ENCODE data around the gene VPS13D. TPM values are rescaled to one million over a fixed set of nuclear protein-coding genes. Genes with fewer than 3 reads are reported as not detected.
A peak's percentile ranks its signal among the peaks of the same experiment; 100 is the strongest.

Gene VPS13D
- total and polyA plus RNA-seq, 2 experiments from 2014 or later = 9.7 to 35.7 TPM

DNA sequence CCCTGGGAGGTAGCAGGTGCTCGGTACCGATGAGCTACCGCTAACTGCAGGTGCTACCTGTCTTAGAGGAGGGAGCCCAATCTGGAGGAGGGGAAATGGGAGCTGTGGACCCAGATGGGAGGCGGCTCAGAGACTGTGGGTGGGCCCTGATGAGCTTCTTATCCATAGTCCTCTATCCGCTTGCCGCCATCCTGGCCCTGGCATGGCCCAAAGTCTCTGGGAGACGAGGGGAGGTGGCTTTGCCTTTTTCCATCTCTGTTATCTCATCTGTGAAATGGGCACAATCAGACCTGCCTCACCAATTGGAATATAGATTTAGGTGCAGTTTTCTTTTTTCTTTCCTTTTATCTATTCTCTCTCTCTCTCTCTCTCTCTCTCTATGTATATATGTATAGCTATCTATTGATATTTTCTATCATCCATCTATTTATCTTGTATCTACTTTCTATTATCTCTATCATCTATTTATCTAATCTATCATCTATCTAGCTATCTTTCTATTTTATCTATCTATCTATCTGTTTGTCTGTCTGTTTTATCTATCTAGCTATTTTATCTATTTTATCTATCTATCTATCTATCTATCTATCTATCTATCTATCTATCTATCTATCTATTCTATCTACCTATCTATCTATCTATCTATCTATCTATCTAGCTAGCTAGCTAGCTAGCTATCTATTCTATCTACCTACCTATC lies 46.6 kb upstream of the VPS13D start:
- peaks cover 20% of the 10 kb centered on the region for H3K4me1 ChIP-seq (ENCODE audit: low read depth)
- TF ChIP-seq, protein P1, sequence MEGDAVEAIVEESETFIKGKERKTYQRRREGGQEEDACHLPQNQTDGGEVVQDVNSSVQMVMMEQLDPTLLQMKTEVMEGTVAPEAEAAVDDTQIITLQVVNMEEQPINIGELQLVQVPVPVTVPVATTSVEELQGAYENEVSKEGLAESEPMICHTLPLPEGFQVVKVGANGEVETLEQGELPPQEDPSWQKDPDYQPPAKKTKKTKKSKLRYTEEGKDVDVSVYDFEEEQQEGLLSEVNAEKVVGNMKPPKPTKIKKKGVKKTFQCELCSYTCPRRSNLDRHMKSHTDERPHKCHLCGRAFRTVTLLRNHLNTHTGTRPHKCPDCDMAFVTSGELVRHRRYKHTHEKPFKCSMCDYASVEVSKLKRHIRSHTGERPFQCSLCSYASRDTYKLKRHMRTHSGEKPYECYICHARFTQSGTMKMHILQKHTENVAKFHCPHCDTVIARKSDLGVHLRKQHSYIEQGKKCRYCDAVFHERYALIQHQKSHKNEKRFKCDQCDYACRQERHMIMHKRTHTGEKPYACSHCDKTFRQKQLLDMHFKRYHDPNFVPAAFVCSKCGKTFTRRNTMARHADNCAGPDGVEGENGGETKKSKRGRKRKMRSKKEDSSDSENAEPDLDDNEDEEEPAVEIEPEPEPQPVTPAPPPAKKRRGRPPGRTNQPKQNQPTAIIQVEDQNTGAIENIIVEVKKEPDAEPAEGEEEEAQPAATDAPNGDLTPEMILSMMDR (IDR thresholded peaks at IDR 0.05; ENCODE audit: low read depth, low read length) = no peak
- no peak for DNase-seq (ENCODE audit: low read depth in 1 of 2, low spot score in 1 of 2)
- no peak overlapping the region for H3K27ac ChIP-seq
- H3K36me3 ChIP-seq = no peaks in the 10 kb centered on the region
- no peaks in the 10 kb centered on the region for H3K27me3 ChIP-seq
- H3K9me3 ChIP-seq (ENCODE audit: low read depth) = no peaks in the 10 kb centered on the region
- no peak overlapping the region for H3K4me3 ChIP-seq

DNA sequence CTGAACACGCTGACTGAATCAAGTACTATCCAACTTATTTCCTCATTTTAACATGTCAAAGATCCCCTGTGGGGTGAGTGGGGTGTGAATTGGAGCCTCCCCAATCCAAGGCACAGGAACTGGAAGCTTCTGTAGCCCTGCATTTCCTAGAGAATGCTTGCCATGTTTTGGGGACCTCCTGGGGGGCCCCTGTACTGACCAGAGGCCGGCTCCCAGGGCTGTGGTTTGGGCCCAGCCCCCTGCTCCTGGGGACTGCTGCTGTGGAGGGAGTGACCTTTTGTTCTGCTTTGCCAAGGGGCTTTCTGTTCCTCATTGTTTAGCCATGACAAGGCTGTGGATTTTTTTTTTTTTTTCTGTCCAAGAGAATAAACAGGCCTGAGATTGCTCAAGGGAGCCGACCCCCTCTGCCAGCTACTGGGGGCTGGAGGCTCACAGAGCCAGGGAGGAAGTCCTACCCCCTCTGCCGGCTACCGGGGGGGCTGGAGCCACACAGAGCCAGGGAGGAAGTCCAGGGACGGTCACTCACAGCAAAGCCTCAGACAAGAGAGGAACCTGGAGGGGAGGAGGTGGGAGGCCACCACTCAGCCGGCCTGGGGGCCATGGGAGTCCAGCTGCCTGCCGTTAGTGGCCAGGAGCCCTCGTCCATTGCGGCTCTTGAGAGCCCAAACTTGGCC lies 45.7 kb upstream of the VPS13D start:
- Histone ChIP-seq H3K4me1 (ENCODE audit: low read depth) (peaks cover 20% of the 10 kb centered on the region), H3K4me3 (no peak overlapping the region), H3K27ac (peak overlapping the region; percentile 91), H3K36me3 (no peaks in the 10 kb centered on the region), H3K27me3 (no peaks in the 10 kb centered on the region), H3K9me3 (ENCODE audit: low read depth) (no peaks in the 10 kb centered on the region)
- peak; percentile 69 to 96 for DNase-seq (ENCODE audit: low read depth in 1 of 2, low spot score in 1 of 2)
- TF ChIP-seq, protein P1 (IDR thresholded peaks at IDR 0.05; ENCODE audit: low read depth, low read length) = peak; percentile 47

DNA sequence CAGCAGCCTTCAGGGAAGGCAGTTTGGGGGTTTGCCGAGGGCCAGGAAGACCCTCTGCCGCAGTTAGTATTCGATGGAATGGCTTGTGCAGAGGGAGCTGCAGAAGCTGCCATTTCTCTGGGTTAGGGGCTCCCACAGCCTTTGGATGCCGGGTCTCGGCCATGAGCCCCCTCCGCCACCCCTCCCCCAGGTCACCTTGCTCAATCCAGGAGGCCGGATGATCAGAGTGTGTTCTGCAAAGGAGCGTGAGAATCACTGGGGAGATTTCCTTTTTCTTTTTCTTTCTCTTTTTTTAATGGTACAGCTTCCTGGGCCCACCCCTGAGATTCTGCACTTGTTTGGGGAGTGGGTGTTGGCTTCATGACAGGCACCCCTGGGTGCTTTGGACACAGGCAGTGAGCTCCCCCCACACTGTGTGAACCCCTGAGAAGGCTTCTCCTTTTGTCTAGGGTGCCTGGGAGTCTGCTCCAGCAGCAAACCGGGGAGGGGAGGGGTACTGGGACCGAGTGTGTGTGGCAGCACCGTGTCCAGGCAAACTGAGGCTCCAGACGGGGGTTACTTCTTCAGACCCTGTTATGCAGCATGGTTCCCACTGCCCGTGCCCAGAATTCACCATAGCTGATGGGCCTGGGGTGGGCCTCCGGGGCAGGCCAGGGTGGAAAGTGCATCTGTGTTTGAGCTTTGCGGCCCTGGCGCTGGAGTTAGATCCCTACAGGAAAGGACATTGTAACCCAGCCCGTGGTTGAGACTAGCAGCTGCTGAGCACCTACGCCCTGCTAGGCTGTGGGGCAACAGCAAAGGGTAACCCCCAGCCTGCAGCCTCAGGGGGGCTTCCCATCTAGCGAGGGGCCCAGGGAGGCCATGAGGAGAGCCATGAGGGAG lies 44.6 kb upstream of the VPS13D start:
- Histone ChIP-seq H3K4me1 (ENCODE audit: low read depth) (peaks cover 20% of the 10 kb centered on the region), H3K27me3 (no peaks in the 10 kb centered on the region), H3K4me3 (no peak overlapping the region), H3K36me3 (no peaks in the 10 kb centered on the region), H3K27ac (peak overlapping the region; percentile 91), H3K9me3 (ENCODE audit: low read depth) (no peaks in the 10 kb centered on the region)
- TF ChIP-seq, protein P1 (IDR thresholded peaks at IDR 0.05; ENCODE audit: low read depth, low read length) = no peak
- no peak for DNase-seq (ENCODE audit: low read depth in 1 of 2, low spot score in 1 of 2)

DNA sequence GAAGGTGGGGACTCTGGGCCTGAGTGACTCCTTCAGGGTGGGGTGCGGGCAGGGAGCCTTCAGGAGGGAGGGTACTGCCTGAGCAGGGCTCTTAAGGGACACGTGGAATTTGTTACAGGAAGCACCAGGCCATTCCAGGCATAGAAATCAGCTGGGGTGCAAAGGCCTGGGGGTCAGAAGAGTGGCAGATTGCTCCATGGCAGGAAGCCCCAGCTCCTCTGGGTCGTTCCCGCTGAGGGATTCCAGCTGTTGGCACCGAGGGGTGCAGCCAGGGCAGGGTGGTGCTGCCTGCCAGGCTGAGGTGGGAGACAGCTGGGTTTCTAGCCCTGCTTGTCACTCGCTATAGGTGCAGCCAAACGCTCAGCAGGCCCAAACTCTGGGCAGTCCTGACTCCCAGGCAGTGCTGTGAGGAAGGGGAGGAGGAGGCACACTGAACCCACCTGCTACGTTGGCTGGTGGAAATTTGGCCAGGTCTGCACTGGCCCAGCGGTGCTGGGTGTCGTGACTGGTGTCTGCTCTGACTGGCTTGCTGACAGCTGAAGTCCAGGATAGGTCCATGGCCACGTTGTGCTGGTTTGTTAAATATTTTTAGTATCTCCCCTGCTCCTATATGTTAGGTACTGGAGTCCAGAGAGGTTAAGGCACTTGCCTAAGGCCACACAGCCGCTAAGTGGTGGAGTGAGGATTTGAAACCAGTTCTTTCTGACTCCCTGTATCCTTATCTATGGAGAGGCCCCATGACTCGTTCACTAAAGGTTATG lies 43.7 kb upstream of the VPS13D start:
- H3K4me3 ChIP-seq = no peak overlapping the region
- DNase-seq (ENCODE audit: low read depth in 1 of 2, low spot score in 1 of 2) = peak; percentile 30 to 33
- H3K27me3 ChIP-seq = no peaks in the 10 kb centered on the region

More for the DNA sequence above, 43.7 kb upstream of the VPS13D start:
- H3K9me3 ChIP-seq (ENCODE audit: low read depth) = no peaks in the 10 kb centered on the region
- no peaks in the 10 kb centered on the region for H3K36me3 ChIP-seq
- TF ChIP-seq, protein P1 (IDR thresholded peaks at IDR 0.05; ENCODE audit: low read depth, low read length) = no peak
- H3K4me1 ChIP-seq (ENCODE audit: low read depth) = peaks cover 20% of the 10 kb centered on the region
- peak overlapping the region; percentile 66 for H3K27ac ChIP-seq
